ENCODE measurements around the gene PMEPA1. TPM values are rescaled to one million over a fixed set of nuclear protein-coding genes. Genes with fewer than 3 reads are reported as not detected.

The PMEPA1 gene, protein sequence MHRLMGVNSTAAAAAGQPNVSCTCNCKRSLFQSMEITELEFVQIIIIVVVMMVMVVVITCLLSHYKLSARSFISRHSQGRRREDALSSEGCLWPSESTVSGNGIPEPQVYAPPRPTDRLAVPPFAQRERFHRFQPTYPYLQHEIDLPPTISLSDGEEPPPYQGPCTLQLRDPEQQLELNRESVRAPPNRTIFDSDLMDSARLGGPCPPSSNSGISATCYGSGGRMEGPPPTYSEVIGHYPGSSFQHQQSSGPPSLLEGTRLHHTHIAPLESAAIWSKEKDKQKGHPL
- total RNA-seq (1.0 TPM), polyA plus RNA-seq (5.1 TPM)
- long read RNA-seq, donor 1: 0 reads
- long read RNA-seq, donor 2, full-length matches to known transcripts: 8 of 8 reads
- long read RNA-seq, donor 2, partial matches to known transcripts: 0 of 8 reads
- long read RNA-seq, donor 2, other reads (novel, unspliced or antisense): 0 of 8 reads
- long read RNA-seq, donor 3: 0 reads
- long read RNA-seq, donor 4, full-length matches to known transcripts: 4 of 4 reads
- long read RNA-seq, donor 4, partial matches to known transcripts: 0 of 4 reads
- long read RNA-seq, donor 4, other reads (novel, unspliced or antisense): 0 of 4 reads
- long read RNA-seq, donor 5, full-length matches to known transcripts: 8 of 8 reads
- long read RNA-seq, donor 5, partial matches to known transcripts: 0 of 8 reads
- long read RNA-seq, donor 5, other reads (novel, unspliced or antisense): 0 of 8 reads
- long read RNA-seq, donor 6, full-length matches to known transcripts: 1 of 1 reads
- long read RNA-seq, donor 6, partial matches to known transcripts: 0 of 1 reads
- long read RNA-seq, donor 6, other reads (novel, unspliced or antisense): 0 of 1 reads
- long read RNA-seq, donor 7, full-length matches to known transcripts: 1 of 1 reads
- long read RNA-seq, donor 7, partial matches to known transcripts: 0 of 1 reads
- long read RNA-seq, donor 7, other reads (novel, unspliced or antisense): 0 of 1 reads
- long read RNA-seq, donor 8, full-length matches to known transcripts: 3 of 3 reads
- long read RNA-seq, donor 8, partial matches to known transcripts: 0 of 3 reads
- long read RNA-seq, donor 8, other reads (novel, unspliced or antisense): 0 of 3 reads
- long read RNA-seq, donor 9: 0 reads
- long read RNA-seq, donor 10: 0 reads

DNA sequence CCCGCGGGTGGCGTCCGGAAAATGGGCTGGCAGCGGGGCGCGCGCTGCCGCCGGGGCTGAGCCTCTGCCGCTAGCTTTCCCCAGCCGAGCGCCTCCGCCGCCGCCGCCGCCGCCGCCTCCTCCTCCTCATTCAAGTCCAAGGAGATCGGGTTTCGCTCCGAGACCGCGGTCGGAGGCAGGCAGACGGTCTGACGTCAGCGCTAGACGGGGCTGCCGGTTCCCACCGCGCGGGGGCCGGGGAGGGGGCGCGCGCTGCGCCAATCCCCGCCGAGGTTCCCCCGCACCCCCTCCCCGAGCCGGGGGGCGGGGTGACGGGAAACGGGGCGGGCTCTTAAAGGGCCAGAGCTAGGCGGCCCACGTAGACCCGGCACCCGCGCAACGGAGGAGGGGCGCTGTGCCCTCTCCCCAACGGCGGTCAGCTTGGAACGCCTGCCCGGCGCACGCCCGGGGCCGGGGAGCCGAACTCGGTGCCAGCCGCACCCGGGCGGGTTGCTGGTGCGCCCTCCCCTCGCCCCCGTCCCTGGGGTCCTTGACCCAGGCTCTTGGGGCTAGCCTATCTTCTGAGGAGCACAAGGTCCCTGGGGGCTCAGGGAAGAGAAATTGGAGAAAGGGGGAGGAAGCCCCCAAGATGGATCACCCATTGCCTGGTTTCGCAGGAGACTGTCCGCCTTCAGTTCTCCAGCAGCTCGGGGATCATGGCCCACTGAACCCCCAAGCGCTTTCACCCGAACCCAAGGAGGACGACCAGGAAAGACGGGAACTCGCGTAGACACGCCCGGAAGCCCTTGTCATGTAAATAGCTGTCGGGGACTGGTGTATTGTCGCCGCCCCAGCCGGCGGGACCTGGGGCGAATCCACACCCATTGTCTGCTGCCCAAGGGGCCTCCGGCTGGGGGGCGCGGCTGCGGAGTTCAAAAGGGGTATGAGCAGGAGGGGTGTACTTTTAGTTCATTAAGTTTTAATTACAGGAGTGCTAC, at the start of gene PMEPA1:
Gene PMEPA1 (minus strand): TSS at position 193 of the 977 bp plus-strand sequence. CDS start 433 bp downstream, outside the sequence.
- peak in 8 of 9 donors; percentile 43 to 89 (median 78) for DNase-seq (ENCODE audit: low read depth in 6 of 9, low spot score in 9 of 9)
- H3K9me3 ChIP-seq (ENCODE audit: control insufficient read depth in 2 of 2, insufficient read depth in 1 of 2, low read length in 1 of 2): no peaks in the 10 kb centered on the region
- H3K4me1 ChIP-seq (ENCODE audit: control insufficient read depth in 2 of 2, insufficient read depth in 2 of 2, low read length in 2 of 2): peaks cover 6 to 11% of the 10 kb centered on the region in 2 donors
- H3K27me3 ChIP-seq (ENCODE audit: control insufficient read depth in 2 of 2, insufficient read depth in 1 of 2, low read length in 1 of 2): peaks cover 46 to 64% of the 10 kb centered on the region in 2 donors
- H3K27ac ChIP-seq (ENCODE audit: low read depth in 1 of 2, low read length in 1 of 2): peak within 1 kb of the TSS; percentile 55 to 67
- H3K36me3 ChIP-seq (ENCODE audit: control insufficient read depth in 2 of 2, insufficient read depth in 2 of 2, low read length in 1 of 2): no peaks in the 10 kb centered on the region
- WGBS: under 1% methylated on average over 92 of the region's 92 CpGs
- H3K4me3 ChIP-seq (ENCODE audit: low read length in 2 of 2): peak within 1 kb of the TSS; percentile 43 to 51

DNA sequence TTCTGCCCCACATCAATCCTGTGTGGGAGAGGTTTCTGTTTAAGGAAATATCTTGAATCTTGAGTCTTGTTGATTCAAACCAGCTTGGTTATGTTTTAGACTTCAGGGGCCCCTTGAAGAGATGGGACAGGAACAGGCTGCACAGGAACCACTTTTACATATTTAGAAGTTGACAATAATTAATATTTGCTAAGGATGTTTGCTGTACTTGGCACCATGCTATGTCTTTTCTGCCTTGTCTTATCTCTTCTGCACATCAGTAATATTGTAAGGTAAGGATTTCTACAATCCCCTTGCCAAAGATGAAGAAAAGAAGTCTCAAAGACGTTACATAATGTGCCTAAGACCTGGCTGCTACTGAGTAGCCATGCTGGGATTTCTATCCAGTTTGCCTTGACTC, 48.0 kb upstream of the PMEPA1 start:
- no peak overlapping the region for H3K4me3 ChIP-seq (ENCODE audit: low read length in 2 of 2)
- H3K27me3 ChIP-seq (ENCODE audit: control insufficient read depth in 2 of 2, insufficient read depth in 1 of 2, low read length in 1 of 2): no peaks in the 10 kb centered on the region
- WGBS: 67% methylated on average over 1 of the region's 1 CpG
- H3K4me1 ChIP-seq (ENCODE audit: control insufficient read depth in 2 of 2, insufficient read depth in 2 of 2, low read length in 2 of 2): no peaks in the 10 kb centered on the region
- no peak overlapping the region for H3K27ac ChIP-seq (ENCODE audit: low read depth in 1 of 2, low read length in 1 of 2)
- no peaks in the 10 kb centered on the region for H3K36me3 ChIP-seq (ENCODE audit: control insufficient read depth in 2 of 2, insufficient read depth in 2 of 2, low read length in 1 of 2)
- H3K9me3 ChIP-seq (ENCODE audit: control insufficient read depth in 2 of 2, insufficient read depth in 1 of 2, low read length in 1 of 2): no peaks in the 10 kb centered on the region
- no peak for DNase-seq (ENCODE audit: low read depth in 6 of 9, low spot score in 9 of 9)

DNA sequence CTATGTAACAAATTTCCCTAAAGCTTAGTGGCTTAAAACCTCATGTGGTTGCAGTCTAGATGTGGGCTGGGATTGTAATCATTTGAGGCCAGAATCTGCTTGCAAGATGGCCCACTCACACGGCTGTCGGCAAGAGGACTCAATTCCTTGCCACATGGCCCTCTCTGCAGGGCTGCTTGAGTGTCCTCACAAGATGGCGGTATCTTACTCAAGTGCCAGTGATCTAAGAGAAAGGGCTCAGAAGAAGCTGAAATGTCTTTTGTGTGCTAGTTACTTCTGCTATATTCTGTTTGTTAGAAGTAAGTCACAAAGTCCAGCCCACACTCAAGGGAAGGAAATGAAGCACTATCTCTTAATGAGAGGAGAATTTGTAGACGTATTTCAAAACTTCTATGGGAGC, 47.1 kb upstream of the PMEPA1 start:
- Histone ChIP-seq H3K9me3 (ENCODE audit: control insufficient read depth in 2 of 2, insufficient read depth in 1 of 2, low read length in 1 of 2) (no peaks in the 10 kb centered on the region), H3K36me3 (ENCODE audit: control insufficient read depth in 2 of 2, insufficient read depth in 2 of 2, low read length in 1 of 2) (no peaks in the 10 kb centered on the region), H3K27ac (ENCODE audit: low read depth in 1 of 2, low read length in 1 of 2) (no peak overlapping the region), H3K4me3 (ENCODE audit: low read length in 2 of 2) (no peak overlapping the region), H3K4me1 (ENCODE audit: control insufficient read depth in 2 of 2, insufficient read depth in 2 of 2, low read length in 2 of 2) (no peaks in the 10 kb centered on the region), H3K27me3 (ENCODE audit: control insufficient read depth in 2 of 2, insufficient read depth in 1 of 2, low read length in 1 of 2) (no peaks in the 10 kb centered on the region)
- DNase-seq (ENCODE audit: low read depth in 6 of 9, low spot score in 9 of 9): no peak
- WGBS: 98% methylated on average over 4 of the region's 4 CpGs

DNA sequence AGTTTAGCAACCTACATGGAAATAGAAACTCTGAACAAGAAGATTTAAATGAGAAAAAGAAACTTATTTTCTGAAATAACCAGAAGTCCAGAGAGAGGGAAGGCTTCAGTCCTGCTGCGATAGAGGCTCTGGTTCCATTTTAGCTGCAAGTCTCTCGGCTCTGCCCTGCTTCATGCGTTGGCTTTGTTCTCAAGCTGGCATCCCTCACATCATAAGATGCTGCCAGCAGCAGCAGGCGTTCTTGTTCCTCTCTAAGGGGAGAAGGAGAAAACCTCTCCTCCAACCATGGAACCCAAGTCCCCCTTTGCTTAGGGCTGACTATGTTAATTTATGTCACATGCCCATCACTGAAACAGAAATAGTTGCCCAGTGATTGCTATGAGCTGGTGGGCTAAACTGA, 46.4 kb upstream of the PMEPA1 start:
- no peak for DNase-seq (ENCODE audit: low read depth in 6 of 9, low spot score in 9 of 9)
- Histone ChIP-seq H3K9me3 (ENCODE audit: control insufficient read depth in 2 of 2, insufficient read depth in 1 of 2, low read length in 1 of 2) (no peaks in the 10 kb centered on the region), H3K36me3 (ENCODE audit: control insufficient read depth in 2 of 2, insufficient read depth in 2 of 2, low read length in 1 of 2) (no peaks in the 10 kb centered on the region), H3K27ac (ENCODE audit: low read depth in 1 of 2, low read length in 1 of 2) (no peak overlapping the region), H3K4me1 (ENCODE audit: control insufficient read depth in 2 of 2, insufficient read depth in 2 of 2, low read length in 2 of 2) (no peaks in the 10 kb centered on the region), H3K4me3 (ENCODE audit: low read length in 2 of 2) (no peak overlapping the region), H3K27me3 (ENCODE audit: control insufficient read depth in 2 of 2, insufficient read depth in 1 of 2, low read length in 1 of 2) (no peaks in the 10 kb centered on the region)
- 98% methylated on average over 4 of the region's 4 CpGs for WGBS

DNA sequence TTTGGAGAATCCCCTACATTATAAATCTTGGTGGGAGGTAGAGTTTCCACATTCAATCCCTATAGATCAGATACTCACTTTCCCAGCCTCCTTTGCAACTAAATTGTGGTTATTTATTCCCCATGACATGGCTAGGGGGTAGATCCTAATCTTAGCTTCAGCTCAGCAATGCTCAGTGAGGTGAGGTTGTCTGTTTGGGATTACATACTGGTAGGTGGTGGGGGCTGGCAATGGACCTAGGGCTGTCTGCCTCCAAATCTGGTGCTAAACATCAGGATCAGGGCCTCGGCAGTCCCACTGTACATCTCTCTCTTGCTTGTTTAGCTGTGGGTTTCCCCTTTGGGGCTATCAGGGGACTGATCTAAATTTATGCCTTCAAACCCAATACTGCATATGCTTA, 45.8 kb upstream of the PMEPA1 start:
- Histone ChIP-seq H3K4me1 (ENCODE audit: control insufficient read depth in 2 of 2, insufficient read depth in 2 of 2, low read length in 2 of 2) (no peaks in the 10 kb centered on the region), H3K9me3 (ENCODE audit: control insufficient read depth in 2 of 2, insufficient read depth in 1 of 2, low read length in 1 of 2) (no peaks in the 10 kb centered on the region), H3K4me3 (ENCODE audit: low read length in 2 of 2) (no peak overlapping the region), H3K36me3 (ENCODE audit: control insufficient read depth in 2 of 2, insufficient read depth in 2 of 2, low read length in 1 of 2) (no peaks in the 10 kb centered on the region), H3K27me3 (ENCODE audit: control insufficient read depth in 2 of 2, insufficient read depth in 1 of 2, low read length in 1 of 2) (no peaks in the 10 kb centered on the region), H3K27ac (ENCODE audit: low read depth in 1 of 2, low read length in 1 of 2) (no peak overlapping the region)
- no peak for DNase-seq (ENCODE audit: low read depth in 6 of 9, low spot score in 9 of 9)
- 80% methylated on average over 1 of the region's 1 CpG for WGBS

DNA sequence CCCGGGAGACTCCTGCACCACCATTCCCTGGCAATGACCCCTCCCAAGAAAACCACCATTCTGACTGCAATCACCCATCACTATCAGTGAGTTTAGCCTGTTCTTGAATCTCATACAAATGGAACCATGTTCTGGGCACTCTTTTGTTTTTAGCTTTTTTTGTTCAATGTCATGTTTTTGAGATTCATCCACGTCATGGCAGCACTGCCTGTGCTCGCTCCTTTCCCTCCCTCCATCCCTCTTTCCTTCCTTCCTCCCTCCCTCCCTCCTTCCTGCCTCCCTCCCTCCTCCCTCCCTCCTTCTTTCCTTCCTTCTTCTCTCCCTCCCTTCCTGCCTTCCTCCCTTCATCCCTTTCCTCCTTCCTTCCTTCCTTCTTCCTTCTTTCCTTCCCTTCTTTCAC, 44.4 kb upstream of the PMEPA1 start:
- Histone ChIP-seq H3K4me3 (ENCODE audit: low read length in 2 of 2) (no peak overlapping the region), H3K27ac (ENCODE audit: low read depth in 1 of 2, low read length in 1 of 2) (no peak overlapping the region), H3K36me3 (ENCODE audit: control insufficient read depth in 2 of 2, insufficient read depth in 2 of 2, low read length in 1 of 2) (no peaks in the 10 kb centered on the region), H3K27me3 (ENCODE audit: control insufficient read depth in 2 of 2, insufficient read depth in 1 of 2, low read length in 1 of 2) (peaks cover 0 to 8% of the 10 kb centered on the region in 2 donors), H3K9me3 (ENCODE audit: control insufficient read depth in 2 of 2, insufficient read depth in 1 of 2, low read length in 1 of 2) (no peaks in the 10 kb centered on the region), H3K4me1 (ENCODE audit: control insufficient read depth in 2 of 2, insufficient read depth in 2 of 2, low read length in 2 of 2) (peaks cover 0 to 2% of the 10 kb centered on the region in 2 donors)
- 90% methylated on average over 3 of the region's 3 CpGs for WGBS
- DNase-seq (ENCODE audit: low read depth in 6 of 9, low spot score in 9 of 9): no peak

DNA sequence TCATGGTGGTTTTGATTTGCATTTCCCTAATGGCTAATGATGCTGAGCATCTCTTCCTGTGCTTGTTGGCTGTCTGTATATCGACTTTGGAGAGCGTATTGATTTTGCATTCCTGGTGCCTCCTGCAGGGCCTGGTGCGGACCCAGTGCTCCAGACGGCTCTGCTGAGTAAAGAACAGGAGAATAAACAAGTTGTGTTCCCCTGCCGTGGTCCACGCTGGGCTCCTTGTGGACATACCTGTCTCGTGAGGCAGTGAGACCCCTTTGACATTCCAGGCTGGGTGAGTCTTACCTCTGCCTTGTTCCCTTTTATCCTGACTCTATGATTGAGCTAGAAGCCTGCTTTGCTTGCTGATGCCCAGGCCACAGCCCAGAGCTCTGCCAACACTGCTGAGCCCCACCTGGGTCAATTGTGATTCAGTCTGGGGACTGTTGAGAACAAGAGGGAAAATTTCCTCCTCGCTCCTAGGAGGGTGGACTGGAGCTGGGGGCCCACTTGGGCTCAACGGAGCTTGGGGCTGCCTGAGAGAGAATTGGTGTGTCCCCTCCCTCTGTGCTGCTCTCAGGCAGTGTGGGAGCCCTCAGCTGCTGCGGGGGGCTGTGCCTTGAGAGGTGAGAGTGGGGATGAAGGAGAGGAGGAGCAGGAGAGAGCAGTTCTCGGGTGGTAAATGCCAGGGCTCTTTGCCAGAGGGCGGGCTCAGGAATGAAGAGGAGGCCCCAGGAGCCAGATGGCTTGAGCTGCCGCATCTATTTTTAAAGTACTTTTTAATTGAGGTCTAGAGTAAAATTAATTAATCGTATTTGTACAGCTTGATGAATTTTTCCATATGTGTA, 43.7 kb upstream of the PMEPA1 start:
- Histone ChIP-seq H3K27me3 (ENCODE audit: control insufficient read depth in 2 of 2, insufficient read depth in 1 of 2, low read length in 1 of 2) (peaks cover 2 to 14% of the 10 kb centered on the region in 2 donors), H3K27ac (ENCODE audit: low read depth in 1 of 2, low read length in 1 of 2) (no peak overlapping the region), H3K36me3 (ENCODE audit: control insufficient read depth in 2 of 2, insufficient read depth in 2 of 2, low read length in 1 of 2) (no peaks in the 10 kb centered on the region), H3K4me3 (ENCODE audit: low read length in 2 of 2) (no peak overlapping the region), H3K4me1 (ENCODE audit: control insufficient read depth in 2 of 2, insufficient read depth in 2 of 2, low read length in 2 of 2) (peaks cover 0 to 5% of the 10 kb centered on the region in 2 donors), H3K9me3 (ENCODE audit: control insufficient read depth in 2 of 2, insufficient read depth in 1 of 2, low read length in 1 of 2) (no peaks in the 10 kb centered on the region)
- 92% methylated on average over 14 of the region's 14 CpGs for WGBS
- DNase-seq (ENCODE audit: low read depth in 6 of 9, low spot score in 9 of 9): no peak

Measured in thymus (tissue), 14 donors.